HG03025 (cell line): ENCODE results near the gene BAIAP2L1.

Source experiments
- ATAC-seq: cut with Tn5 transposase; IDR thresholded peaks from one replicate; pipeline ENCODE4 v1.9.1; 2021; ENCODE audit warnings: mild to moderate bottlenecking, moderate library complexity; ENCODE audit not compliant: unreplicated experiment, low FRiP score

BAIAP2L1 gene

DNA sequence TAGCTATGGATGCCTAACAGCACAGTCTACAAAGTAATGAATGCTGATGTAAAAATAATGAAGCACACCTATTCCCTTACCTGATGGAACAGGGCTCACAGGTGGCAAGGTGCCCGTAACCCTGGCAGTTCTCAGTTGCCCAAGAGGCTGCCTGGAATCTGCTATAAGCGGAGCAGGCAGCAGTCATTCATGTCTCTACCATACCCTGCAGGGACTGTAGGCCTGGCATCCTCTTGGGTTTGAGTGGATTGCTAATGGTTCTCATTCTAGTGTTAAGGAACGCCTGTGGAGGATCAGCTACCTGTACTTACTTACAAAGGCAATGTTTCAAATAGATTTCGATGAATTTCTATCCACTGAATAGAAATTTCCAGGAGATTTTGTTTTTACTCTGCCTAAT, 38.4 kb downstream of the BAIAP2L1 start:
- no peak for ATAC-seq

GRCh38 chr7:98360221-98361130, 40.4 kb downstream of the BAIAP2L1 start:
- ATAC-seq: no peak

GRCh38 chr7:98359395-98359794, 41.5 kb downstream of the BAIAP2L1 start:
- ATAC-seq: no peak

GRCh38 chr7:98358706-98359105, 42.2 kb downstream of the BAIAP2L1 start:
- no peak for ATAC-seq

DNA sequence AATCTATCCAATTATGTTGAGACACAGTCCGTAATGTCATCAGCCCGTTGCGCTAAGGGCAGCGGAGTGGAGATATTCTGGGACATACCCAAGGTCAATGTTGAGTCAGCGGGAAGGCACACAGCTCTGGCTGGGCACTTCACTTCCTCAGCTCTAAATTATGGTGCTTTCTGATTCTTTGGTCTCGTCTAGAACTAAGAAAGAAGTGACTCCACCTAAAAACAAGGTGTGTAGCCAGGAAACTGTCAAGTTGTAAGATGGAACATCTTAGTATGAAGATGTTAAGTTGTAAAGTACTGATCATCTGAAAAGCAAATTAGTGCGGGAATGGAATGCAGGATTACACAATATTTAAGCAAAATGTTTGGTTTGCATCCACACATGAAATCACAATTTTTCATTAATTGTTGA, 43.1 kb downstream of the BAIAP2L1 start:
- no peak for ATAC-seq

GRCh38 chr7:98355250-98355538, 45.7 kb downstream of the BAIAP2L1 start:
- no peak for ATAC-seq

GRCh38 chr7:98354511-98355249, 46.2 kb downstream of the BAIAP2L1 start:
- no peak for ATAC-seq

- no peak for ATAC-seq
Observed at GRCh38 chr7:98354052-98354451, 46.8 kb downstream of the BAIAP2L1 start.

DNA sequence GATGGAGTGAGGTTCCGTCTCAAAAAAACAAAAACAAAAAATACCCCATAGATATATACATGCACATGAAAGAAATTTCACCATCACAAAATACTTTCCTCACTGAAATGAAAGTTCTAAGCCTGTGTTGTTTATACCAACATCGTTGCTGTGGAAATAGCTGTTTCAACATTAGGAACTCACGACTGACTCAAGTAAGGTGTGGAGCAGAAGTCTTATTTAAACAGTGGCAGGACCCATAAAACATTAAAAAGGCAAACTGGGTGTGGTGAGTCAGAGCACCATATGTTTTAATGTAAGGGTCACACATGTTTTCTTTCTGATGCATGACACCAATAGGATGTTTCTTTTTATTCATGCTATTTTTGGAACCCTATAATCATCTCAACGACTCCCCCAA, 48.3 kb downstream of the BAIAP2L1 start:
- ATAC-seq: no peak

DNA sequence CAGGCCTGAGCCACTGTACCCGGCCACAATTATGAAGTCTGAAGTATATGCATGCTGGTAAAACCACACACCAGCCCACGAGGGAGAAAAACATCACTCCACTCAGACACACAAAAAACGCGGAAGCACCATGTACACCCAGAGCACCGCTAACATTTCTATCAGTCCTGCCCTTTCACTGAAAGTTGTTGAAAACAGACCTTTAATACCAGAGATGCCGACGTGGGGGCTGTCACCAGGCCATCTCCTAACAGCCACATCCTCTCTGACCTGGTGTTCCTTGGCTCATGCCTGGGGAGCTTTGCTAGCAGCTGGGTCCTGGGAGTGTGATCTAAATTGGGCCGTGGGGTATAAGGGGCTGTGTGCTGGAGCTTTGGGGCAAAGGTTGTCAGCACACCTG, 49.8 kb downstream of the BAIAP2L1 start:
- ATAC-seq: no peak

DNA sequence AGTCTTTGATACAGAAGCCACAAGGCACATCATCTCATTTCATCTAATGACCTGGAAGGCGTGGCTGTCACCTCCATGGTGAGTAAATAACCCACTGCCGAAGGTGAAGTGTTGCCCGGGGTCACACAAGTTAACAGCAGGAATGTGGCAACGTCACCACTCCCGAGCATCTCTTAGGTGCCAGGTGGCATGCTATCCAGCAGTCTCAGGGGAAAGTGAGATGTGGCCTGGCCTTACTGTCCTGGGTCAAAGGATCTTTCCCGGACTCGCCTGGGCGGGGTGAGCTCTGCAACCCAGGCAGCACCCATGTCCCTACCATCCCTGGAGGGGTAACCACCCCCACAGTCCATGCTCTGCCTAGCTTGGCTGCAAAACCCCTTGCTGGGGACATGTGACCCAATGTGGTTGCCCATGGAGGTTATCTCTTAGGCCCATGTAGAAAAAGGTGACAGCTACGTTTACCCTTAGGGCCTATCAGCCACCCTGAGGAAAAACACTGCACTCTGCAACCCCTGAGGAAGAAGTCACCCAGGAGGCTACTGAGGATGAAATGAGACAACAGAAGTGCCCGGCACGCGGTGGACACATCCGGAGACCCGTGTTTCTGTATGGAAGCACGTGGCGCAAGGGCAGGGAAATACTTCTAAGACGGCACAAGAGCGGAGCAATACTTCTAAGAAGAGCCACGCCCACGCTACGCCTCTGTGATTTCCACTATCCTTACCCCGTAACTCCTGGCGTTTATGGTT, 52.0 kb downstream of the BAIAP2L1 start:
- no peak for ATAC-seq

- ATAC-seq: no peak
Observed at GRCh38 chr7:98346515-98347069, 54.3 kb downstream of the BAIAP2L1 start.

GRCh38 chr7:98341106-98341505, 59.8 kb downstream of the BAIAP2L1 start:
- ATAC-seq: no peak

DNA sequence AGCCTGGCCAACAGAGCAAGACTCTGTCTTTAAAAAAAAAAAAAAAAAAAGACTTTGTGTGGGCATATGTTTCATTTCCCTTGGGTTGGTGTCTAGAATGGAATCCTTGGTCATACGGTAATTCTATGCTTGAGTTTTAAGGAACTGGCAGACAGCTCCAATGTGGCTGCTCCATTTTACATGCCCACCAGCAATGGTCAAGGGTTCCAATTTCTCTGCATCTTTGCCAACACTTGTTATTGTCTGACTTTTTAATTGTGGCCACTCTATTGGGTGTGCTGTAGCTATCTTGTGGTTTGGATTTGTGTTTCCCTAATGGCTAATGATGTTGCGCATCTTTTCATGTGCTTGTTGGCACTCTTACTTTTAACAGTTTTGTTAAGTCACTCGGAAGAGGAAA, 61.8 kb downstream of the BAIAP2L1 start:
- ATAC-seq: no peak

- no peak for ATAC-seq
Observed at GRCh38 chr7:98338441-98338840, 62.4 kb downstream of the BAIAP2L1 start.

GRCh38 chr7:98335411-98335977, 65.4 kb downstream of the BAIAP2L1 start:
- no peak for ATAC-seq

DNA sequence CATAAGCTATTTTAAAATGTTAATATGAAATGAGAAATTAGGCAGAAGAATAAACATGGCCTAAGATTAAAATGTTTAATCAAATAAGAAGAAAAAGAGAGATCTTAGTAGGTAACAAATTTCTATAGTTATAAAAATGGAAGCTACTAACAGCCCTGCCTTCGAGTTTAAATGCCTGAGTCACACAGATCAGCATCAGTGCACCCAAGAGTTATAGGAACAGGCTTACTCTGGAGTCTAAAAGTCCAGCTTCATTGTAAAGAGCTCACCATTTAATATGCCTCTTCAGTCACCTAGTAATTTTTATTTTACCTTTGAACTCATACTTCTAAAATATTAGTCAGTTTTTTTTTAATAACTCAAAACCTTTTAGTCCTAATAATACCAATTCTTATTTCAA, 66.8 kb downstream of the BAIAP2L1 start:
- no peak for ATAC-seq

DNA sequence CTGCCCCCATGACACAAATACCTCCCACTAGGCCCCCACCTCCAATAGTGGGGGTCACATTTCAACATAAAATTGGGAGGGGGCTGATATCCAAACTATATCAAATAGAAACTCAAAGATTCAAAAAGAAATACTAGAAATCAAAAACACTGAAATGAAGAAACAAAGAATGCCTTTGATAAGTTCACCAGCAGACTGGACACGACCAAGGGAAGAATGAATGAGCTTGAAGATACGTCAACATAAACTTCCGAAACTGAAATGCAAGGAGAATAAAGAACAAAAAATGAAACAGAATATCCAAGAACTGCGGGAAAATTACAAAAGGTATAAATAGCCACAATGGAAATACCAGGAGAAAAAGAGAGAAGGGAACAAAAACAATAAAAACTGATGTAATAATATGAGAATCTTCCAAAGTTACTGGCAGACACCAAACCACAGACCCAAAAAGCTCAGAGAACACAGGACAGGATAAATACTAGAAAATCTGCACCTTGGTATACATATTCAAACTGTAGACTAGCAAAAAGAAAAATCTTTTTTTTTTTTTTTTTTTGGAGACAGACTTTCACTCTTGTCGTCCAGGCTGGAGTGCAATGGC, 69.9 kb downstream of the BAIAP2L1 start:
- no peak for ATAC-seq

DNA sequence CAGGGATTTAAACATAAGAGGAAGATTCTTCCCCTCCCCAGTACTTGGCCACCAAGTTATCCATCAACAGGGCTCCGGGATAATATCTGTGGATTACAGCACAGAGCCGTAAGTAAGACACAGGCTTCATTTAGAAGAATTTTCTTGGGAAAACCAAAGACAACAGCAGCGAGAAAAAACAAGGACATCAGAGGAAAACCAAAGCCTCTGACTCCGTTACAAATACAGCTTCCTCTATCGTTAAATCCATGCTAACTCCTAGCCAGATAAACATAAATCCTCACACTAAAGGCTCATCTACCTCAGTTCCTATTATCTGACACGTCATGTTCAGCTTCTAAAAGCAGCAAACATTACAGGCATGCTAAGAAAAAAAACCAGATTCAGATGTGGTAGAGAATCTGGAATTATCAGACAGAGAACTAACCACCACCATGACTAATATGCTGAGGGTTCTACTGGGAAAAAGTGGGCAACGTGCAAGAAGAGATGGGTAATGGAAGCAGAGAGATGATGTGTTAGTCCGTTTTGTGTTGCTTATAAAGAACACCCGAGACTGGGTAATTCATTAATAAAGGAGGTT, 71.0 kb downstream of the BAIAP2L1 start:
- no peak for ATAC-seq
